Measurements from ENCODE around the gene TMEM39A. TPM values are rescaled to one million over a fixed set of nuclear protein-coding genes. Genes with fewer than 3 reads are reported as not detected.

TMEM39A gene
- total and polyA plus RNA-seq, 7 donors: 6.0 to 15.6 (median 11.0) TPM

DNA sequence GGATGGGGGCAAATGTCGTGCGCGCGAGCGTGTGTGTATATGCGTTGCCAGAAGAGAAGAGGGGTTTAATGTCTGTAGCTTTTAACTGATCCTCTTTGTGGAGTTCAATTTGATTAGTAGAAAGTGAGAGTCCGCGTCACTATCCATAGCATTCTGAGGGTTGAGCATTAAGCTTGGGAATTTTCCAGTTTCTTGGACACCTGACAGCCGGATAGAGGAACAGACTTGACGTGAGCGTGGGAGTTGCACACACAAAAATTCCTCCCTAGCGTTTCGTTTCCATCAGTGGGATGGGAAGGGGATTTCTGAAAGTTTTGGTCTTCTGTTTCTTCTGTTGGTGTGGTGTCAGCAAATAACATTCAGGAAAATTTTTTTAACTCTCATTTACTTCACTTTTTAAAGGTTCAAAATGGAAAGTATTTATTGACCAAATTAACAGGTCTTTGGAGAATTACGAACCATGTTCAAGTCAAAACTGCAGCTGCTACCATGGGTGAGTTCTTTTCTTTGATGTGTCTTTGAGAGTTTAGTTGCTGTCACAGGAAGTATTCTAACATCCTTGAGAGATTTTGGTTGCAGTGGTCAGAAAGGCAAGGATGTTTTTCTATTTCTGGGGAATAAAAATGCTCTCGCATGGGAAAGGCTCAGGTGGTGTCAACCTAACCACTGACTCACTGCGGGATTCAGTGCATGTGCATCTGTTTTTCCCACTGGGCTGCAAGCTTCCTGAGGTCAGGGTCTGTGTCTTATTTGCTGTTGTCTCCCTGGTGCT is 6.2 kb upstream of the TMEM39A start:
- Histone ChIP-seq H3K27me3 (ENCODE audit: insufficient read depth in 3 of 3, low read length in 2 of 3) (no peaks in the 10 kb centered on the region), H3K4me3 (peak overlapping the region; percentile 96), H3K4me1 (peaks cover 8% of the 10 kb centered on the region), H3K27ac (peak overlapping the region; percentile 91), H3K9me3 (no peaks in the 10 kb centered on the region), H3K36me3 (ENCODE audit: insufficient read depth in 1 of 2, low read depth in 1 of 2) (peaks cover 4 to 43% of the 10 kb centered on the region in 2 donors)
- DNase-seq (no peak), ATAC-seq (no peak)
- intact Hi-C loops (cut with DNase I): loop anchor here in 1 of 2 donors (2.0 to 10.0 kb wide), 2 partner anchors 27 to 215 kb away; no protein-coding TSS in a partner anchor
- TF ChIP-seq, protein P1, sequence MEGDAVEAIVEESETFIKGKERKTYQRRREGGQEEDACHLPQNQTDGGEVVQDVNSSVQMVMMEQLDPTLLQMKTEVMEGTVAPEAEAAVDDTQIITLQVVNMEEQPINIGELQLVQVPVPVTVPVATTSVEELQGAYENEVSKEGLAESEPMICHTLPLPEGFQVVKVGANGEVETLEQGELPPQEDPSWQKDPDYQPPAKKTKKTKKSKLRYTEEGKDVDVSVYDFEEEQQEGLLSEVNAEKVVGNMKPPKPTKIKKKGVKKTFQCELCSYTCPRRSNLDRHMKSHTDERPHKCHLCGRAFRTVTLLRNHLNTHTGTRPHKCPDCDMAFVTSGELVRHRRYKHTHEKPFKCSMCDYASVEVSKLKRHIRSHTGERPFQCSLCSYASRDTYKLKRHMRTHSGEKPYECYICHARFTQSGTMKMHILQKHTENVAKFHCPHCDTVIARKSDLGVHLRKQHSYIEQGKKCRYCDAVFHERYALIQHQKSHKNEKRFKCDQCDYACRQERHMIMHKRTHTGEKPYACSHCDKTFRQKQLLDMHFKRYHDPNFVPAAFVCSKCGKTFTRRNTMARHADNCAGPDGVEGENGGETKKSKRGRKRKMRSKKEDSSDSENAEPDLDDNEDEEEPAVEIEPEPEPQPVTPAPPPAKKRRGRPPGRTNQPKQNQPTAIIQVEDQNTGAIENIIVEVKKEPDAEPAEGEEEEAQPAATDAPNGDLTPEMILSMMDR (IDR thresholded peaks at IDR 0.05): no peak
- 12 to 16% (median 14%) methylated on average over 16 of the region's 16 CpGs for WGBS, 3 donors

DNA sequence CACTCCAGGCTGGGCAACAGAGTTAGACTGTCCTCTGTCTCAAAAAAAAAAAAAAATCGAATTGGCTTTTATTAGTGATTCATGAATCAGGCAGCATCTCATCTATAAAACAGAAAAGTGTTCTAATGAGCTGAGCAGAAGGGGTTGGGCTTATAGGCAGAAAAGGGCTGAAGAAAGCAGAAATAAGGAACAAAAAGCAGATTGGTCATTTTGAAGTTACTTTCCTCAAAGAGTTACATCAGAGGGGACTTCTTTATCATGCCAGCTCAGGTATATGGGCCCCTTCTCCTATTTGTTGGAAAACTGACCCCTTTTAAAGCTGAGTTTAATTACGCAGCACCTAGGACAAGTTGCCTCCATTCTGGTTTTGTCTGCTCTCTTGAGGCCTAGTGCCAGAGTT is 4.6 kb upstream of the TMEM39A start:
- Histone ChIP-seq H3K4me3 (peak overlapping the region; percentile 96), H3K36me3 (ENCODE audit: insufficient read depth in 1 of 2, low read depth in 1 of 2) (peaks cover 4 to 27% of the 10 kb centered on the region in 2 donors), H3K27ac (peak overlapping the region; percentile 91), H3K27me3 (ENCODE audit: insufficient read depth in 3 of 3, low read length in 2 of 3) (no peaks in the 10 kb centered on the region), H3K9me3 (no peaks in the 10 kb centered on the region), H3K4me1 (peaks cover 15% of the 10 kb centered on the region)
- intact Hi-C loops (cut with DNase I): loop anchor here in 1 of 2 donors (2.0 to 10.0 kb wide), 2 partner anchors 29 to 217 kb away; no protein-coding TSS in a partner anchor
- ATAC-seq (no peak), DNase-seq (no peak)
- TF ChIP-seq, protein P1 (IDR thresholded peaks at IDR 0.05): no peak
- WGBS, 3 donors: 85 to 94% (median 94%) methylated on average over 2 of the region's 2 CpGs

DNA sequence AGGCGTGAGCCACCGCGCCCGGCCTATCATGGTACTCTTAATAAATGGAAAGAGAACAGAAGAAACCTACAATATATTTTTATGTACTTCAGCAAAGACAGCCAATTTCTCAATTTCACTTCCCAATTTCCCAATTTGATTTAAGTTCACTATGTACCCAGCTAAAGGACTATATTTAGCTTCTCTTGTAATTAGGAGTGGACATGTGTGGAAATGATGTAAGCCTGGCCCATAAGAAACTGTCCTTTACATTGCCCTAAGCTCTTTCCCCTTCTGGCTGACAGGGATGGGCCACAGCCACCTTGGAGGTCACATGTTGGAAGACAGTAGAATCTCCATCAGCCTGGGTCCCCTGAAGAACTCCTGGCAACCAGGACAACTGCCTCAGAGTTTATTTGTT is 6.2 kb downstream of the TMEM39A start:
- H3K27ac ChIP-seq: no peak overlapping the region
- intact Hi-C loops (cut with DNase I): no loop called here
- H3K4me3 ChIP-seq: no peak overlapping the region
- no peaks in the 10 kb centered on the region for H3K9me3 ChIP-seq
- ATAC-seq (peak in 3 of 4 donors; percentile 70 to 91 (median 85)), DNase-seq (no peak)
- H3K36me3 ChIP-seq (ENCODE audit: insufficient read depth in 1 of 2, low read depth in 1 of 2): peaks cover 8 to 100% of the 10 kb centered on the region in 2 donors
- TF ChIP-seq, protein P1 (IDR thresholded peaks at IDR 0.05): no peak
- H3K27me3 ChIP-seq (ENCODE audit: insufficient read depth in 3 of 3, low read length in 2 of 3): no peaks in the 10 kb centered on the region
- 66 to 95% (median 91%) methylated on average over 4 of the region's 4 CpGs for WGBS, 3 donors
- peaks cover 7% of the 10 kb centered on the region for H3K4me1 ChIP-seq

DNA sequence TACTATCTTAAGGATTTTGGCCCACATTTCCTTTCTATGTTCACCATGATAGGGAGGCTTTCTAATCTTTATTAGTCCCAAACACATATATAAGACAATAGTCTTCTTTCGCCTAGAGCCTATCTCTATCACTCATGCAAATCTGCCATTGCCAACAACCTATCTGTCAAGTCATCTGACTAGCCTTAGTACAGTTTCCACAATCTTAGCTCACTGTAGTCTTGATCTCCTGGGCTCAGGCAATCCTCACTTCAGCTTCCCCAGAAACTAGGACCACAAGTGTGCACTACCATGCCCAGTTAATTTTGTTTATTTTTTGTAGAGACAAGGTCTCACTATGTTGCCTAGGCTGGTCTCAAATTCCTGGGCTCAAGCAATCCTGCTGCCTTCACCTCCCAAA is 6.9 kb downstream of the TMEM39A start:
- Histone ChIP-seq H3K9me3 (no peaks in the 10 kb centered on the region), H3K36me3 (ENCODE audit: insufficient read depth in 1 of 2, low read depth in 1 of 2) (peaks cover 9 to 100% of the 10 kb centered on the region in 2 donors), H3K4me1 (no peaks in the 10 kb centered on the region), H3K27me3 (ENCODE audit: insufficient read depth in 3 of 3, low read length in 2 of 3) (no peaks in the 10 kb centered on the region), H3K4me3 (no peak overlapping the region), H3K27ac (no peak overlapping the region)
- WGBS, 3 donors: 95 to 99% (median 96%) methylated on average over 1 of the region's 1 CpG
- no peak for DNase-seq
- ATAC-seq: no peak
- TF ChIP-seq, protein P1 (IDR thresholded peaks at IDR 0.05): no peak
- intact Hi-C loops (cut with DNase I): no loop called here

Measured in psoas muscle (tissue), 8 donors.